Measurements from ENCODE around the gene SYNPO2.

SYNPO2 gene

GRCh38 chr4:118931786-118932185, 43.1 kb downstream of the SYNPO2 start:
- no peak for DNase-seq (ENCODE audit: low read depth in 2 of 3, low spot score in 2 of 3)

- no peak for DNase-seq (ENCODE audit: low read depth in 2 of 3, low spot score in 2 of 3)
Observed at GRCh38 chr4:118935819-118936218, 47.2 kb downstream of the SYNPO2 start.

DNA sequence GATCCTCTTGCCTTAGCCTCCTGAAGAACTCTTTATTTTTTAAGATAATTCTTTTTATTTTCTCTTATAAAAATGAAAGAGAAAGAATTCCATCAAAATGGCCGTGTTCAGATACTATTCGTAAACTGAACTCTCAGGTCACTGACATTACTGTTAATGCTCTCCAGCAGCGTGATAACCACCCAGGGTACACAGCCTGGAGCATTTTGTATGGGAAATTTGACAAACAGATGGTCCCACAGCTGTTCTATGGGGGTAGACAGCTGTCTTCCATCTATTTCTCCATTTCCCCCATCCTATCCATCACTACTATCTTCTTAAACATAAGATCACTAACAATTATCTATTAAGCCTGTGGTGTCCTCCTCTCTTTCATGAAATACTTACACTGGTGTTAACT, 47.8 kb downstream of the SYNPO2 start:
- no peak for DNase-seq (ENCODE audit: low read depth in 2 of 3, low spot score in 2 of 3)

DNA sequence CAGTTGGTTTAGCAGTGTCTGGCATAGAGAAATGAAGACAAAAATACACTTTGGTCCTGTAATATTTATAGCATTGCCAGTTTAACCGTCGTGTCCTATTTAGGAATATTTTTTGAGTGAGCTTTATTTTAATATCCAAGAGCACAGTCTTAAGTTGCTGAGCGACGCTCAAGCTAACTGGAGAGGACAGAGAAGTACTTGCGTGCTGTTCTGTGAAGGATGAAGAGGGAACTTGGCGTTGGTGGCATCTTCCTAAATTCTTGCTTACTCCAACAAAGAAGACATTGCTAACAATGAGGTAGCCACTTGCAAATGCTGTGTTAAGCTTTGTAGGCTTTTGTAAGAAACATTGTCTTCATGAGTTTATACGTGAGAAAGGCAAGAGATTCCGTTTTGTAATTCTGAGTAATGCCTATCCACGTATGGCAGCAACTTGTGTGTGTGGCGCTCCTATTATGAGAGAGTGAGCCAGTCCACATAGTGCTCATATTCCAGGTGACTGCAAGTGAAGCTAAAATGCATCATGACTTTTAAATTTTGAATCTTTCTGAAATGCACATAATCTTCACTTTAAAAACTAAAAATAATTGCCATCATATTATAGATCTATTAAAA, 50.6 kb downstream of the SYNPO2 start:
- DNase-seq (ENCODE audit: low read depth in 2 of 3, low spot score in 2 of 3): no peak

DNA sequence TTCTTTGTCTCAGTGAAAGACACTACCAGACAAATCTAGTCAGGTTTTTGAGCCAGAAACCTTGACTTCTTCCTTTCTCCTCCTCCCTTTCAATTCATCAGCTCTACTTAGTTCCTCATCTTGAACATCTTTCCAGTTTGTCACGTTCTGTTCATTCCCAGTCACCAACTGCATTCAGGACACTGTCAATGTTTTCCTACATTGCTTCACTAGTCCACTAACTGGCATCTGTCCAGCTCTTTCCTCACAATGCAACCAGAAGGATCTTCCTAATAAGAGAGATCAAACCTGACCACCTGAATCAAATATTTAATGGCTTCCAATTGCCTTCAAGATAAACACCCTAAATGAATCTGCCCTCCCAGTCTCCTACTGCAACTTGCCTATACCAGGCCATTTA, 52.5 kb downstream of the SYNPO2 start:
- DNase-seq (ENCODE audit: low read depth in 2 of 3, low spot score in 2 of 3): no peak

- DNase-seq (ENCODE audit: low read depth in 2 of 3, low spot score in 2 of 3): no peak
Observed at GRCh38 chr4:118941799-118942198, 53.1 kb downstream of the SYNPO2 start.

- DNase-seq (ENCODE audit: low read depth in 2 of 3, low spot score in 2 of 3): no peak
Observed at GRCh38 chr4:118942465-118942864, 53.8 kb downstream of the SYNPO2 start.

GRCh38 chr4:118947095-118947494, 58.4 kb downstream of the SYNPO2 start:
- no peak for DNase-seq (ENCODE audit: low read depth in 2 of 3, low spot score in 2 of 3)

DNA sequence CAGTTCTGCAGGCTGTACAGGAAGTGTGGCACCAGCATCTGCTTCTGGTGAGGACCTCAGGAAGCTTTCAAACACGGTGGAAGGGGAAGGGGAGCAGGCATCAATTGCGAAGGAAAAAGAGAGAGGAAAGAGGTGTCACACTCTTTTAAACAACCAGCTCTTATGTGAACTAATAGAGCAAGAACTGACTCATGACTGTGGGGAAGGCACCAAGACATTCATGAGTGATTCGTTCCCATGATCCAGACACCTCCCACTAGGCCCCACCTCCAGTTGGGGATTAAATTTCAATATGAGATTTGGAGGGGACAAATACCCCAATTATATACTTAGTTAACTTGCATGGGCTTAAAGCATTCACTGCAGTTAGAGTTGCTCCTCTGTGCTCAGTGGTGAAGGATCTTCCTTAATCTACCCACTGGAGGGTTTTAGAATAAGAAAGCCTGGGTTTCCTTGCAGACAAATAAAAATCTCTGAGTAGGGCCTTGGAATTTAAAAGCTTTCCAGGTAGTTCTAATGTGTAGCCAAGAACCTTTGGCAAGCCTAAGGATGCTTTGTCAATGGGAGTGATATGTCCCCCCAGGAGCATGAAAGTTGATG, 60.0 kb downstream of the SYNPO2 start:
- no peak for DNase-seq (ENCODE audit: low read depth in 2 of 3, low spot score in 2 of 3)

GRCh38 chr4:118950224-118950623, 61.6 kb downstream of the SYNPO2 start:
- no peak for DNase-seq (ENCODE audit: low read depth in 2 of 3, low spot score in 2 of 3)

DNA sequence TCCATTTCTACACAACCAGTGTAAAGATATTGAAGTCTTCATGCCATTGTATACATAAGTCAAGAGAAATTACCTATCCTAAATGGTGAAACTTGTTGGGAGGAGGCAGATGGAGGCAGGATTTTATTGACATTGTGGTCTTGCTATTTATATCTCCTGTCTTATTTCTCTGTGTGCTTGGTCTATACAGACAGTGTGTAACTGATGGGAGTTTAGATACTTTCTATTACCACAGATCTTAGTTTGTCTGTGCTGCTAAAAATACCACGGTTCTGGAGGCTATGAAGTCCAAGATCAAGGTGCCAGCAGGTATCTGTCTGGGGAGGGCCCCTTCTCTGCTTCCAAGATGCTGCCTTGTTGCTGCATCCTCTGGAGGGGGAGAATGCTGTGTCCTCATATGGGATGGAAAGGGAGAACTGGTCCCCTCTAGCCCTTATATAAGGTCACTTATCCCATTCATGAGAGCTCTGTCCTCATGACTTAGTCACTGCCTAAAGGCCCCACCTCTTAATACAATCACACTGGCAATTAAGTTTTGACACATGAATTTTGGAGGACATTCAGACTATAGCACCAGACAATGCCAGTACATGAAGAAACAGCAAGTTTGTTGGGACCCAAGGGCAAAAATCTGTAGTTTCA, 62.4 kb downstream of the SYNPO2 start:
- no peak for DNase-seq (ENCODE audit: low read depth in 2 of 3, low spot score in 2 of 3)

DNA sequence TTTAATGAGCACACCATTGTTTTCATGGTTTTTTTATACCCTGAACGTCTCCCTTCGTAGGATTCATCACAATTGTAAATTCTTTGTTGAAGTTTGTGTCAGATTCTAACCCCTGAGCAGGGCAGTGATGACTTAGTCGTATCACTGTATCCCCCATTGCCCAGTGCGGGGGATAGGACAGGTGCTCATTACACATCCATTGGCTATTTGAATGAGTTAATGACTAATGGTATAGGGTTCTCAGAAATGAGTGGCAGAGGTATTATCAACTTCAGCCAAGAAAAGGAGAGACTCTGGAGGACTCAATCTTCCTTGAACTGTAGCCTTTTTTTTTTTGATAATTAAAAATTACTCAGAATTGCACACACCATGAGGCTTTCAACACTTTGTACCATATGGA, 64.6 kb downstream of the SYNPO2 start:
- no peak for DNase-seq (ENCODE audit: low read depth in 2 of 3, low spot score in 2 of 3)

DNA sequence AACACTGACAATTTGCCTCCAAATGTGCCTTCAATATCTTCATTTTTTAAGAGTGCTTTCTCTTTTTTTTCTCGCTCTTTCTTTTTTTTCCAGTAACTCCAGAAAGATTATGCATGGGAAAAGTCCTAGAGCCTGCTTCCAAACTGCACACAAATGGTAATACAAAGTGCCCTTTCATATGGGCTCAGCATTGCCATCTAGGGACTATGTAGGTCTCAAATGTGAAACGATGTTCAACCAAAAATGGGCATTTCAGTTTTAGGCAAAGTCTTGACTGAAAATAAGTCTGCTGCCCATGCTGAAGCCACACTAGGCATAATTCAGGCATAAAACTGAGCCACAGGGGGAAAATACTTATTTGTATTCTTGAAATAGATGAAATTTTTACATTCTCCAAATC, 65.6 kb downstream of the SYNPO2 start:
- DNase-seq (ENCODE audit: low read depth in 2 of 3, low spot score in 2 of 3): no peak

GRCh38 chr4:118955515-118955914, 66.9 kb downstream of the SYNPO2 start:
- no peak for DNase-seq (ENCODE audit: low read depth in 2 of 3, low spot score in 2 of 3)

DNA sequence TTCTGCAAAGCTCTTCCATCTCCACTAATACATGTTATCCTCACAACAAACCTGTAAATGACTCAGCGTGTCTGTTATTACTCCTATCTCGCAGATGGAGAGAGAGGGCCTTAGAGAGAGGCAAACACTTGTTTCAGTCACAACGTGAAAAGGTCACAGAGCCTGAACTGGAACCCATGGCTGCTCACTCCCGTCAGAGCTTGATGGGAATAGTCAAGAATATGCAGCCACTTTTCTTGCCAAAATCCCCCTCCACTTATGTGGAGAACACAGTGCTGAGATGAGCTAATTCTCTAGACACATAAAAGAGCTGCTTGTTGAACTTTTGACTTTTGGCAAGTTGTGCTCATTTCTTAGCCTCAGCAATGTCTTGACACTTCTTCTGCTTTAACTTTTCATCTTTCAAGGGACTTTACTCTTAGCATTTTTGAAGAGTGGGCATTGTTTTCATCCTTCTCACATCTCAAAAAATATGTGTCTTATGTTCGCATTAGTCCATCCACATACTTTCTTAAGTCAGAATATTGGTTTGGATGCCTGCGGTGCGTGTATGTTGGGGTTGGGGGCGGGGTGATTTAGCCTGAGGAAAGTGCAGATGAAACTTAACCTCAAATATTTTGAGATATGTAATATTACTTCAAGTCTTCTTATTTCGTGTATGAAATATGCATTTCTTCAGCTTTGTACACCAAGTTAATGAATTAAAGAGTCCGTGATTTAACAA, 69.2 kb downstream of the SYNPO2 start:
- no peak for DNase-seq (ENCODE audit: low read depth in 2 of 3, low spot score in 2 of 3)

GRCh38 chr4:118962540-118962939, 73.9 kb downstream of the SYNPO2 start:
- no peak for DNase-seq (ENCODE audit: low read depth in 2 of 3, low spot score in 2 of 3)

GRCh38 chr4:118964891-118965411, 76.3 kb downstream of the SYNPO2 start:
- no peak for DNase-seq (ENCODE audit: low read depth in 2 of 3, low spot score in 2 of 3)

DNA sequence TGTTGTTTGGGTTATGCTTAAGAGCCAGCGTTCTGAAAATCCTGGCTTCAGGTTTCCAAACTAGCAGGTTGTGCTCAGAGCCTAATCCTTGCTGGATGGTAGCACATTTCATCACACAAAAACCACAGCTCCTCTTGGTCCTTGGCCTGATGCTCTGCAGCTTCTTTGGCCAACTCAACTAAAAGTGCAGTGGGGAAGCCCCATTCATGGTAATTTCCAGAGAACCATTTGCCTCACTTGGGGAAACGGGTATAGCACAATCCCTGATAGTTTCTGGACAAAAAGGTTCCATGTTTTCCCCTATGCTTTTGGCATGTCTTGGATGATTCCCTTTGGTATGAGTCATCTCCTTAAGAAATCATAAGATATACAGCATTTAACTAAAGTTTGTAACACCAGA, 78.7 kb downstream of the SYNPO2 start:
- no peak for DNase-seq (ENCODE audit: low read depth in 2 of 3, low spot score in 2 of 3)

DNA sequence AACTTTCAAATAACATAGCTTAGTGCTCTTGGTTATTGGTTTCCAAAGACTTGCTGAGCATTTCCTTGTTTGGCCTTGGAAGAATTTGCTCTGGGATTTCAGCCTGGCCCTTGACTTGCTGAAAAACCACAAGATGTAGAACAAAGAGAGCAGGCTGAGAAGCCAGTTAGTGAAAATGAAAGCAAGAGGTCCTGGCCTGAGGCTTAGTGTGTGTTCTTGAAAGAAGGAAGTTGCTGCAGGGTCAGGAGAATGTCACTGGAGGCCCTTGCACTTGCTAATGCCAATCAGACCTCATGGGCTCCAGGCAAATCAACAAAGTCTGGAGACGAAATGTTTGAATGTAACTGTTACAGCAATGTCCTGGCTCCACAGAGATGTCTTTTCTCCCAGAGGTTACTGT, 79.4 kb downstream of the SYNPO2 start:
- no peak for DNase-seq (ENCODE audit: low read depth in 2 of 3, low spot score in 2 of 3)

- DNase-seq (ENCODE audit: low read depth in 2 of 3, low spot score in 2 of 3): no peak
Observed at GRCh38 chr4:118968813-118969212, 80.2 kb downstream of the SYNPO2 start.

DNA sequence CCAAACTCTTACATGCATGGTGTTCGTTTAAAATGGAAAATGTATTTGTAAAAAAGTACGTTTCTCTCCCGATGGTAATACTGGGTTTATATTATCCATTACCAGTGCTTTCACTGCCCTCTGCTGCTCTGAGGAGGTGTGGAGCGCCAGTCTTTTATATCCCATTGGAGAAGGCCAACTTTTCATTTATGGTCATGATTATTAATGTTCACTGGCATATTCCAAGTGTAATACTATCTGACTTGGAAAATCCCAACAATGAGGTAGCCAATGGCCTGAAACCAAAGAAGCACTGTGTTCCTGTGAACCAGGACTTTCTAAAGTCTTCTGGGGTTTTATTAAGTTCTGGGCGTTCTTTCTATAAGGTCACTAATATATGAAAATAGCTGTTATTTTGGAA, 80.7 kb downstream of the SYNPO2 start:
- DNase-seq (ENCODE audit: low read depth in 2 of 3, low spot score in 2 of 3): no peak

- no peak for DNase-seq (ENCODE audit: low read depth in 2 of 3, low spot score in 2 of 3)
Observed at GRCh38 chr4:118972167-118972566, 83.5 kb downstream of the SYNPO2 start.

All from activated CD8-positive, alpha-beta memory T cell treated with anti-CD3 and anti-CD28 coated beads for 48 hours (primary cell).